HG02938 (cell line): Measurements from ENCODE around the gene AFAP1.

ENCODE experiments used
- ATAC-seq: cut with Tn5 transposase; IDR thresholded peaks from one replicate; pipeline ENCODE4 v1.9.1; 2021; ENCODE audit warnings: mild to moderate bottlenecking, moderate library complexity; ENCODE audit not compliant: unreplicated experiment

Gene AFAP1

DNA sequence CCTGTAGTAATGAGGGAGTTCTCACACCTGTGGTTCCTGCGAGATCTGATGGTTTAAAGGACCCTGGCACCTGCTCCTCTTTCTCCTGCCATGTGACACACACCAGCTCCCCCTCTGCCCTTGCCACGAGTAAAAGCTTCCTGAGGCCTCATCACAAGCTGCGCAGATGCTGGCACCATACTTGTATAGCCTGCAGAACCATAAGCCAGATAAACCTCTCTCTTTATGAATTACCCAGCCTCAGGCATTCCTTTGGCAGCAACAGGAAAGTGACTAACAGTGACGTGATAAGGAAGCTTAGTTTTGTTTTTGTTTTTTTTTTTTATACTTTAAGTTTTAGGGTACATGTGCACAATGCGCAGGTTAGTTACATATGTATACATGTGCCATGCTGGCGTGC is 130.9 kb downstream of the AFAP1 start:
- ATAC-seq: no peak

DNA sequence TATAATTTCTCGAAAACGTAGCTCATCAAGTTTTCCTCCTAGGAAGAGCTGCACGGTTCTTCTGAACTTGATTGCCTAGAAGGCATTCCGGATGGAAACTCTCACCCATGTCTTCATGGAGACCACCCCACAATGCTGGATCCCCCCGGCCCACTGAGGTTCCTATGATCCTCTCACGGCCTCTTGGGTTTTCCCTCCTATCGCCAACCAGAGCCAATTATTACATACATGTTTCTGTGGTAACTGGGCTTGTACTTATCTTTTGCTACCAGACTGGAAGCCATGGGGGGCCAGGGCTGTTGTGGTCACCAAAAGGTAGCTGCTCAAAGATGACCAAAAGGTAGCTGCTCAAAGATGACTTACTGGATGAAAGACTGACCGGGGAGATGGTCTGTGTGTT is 131.5 kb downstream of the AFAP1 start:
- ATAC-seq: no peak

DNA sequence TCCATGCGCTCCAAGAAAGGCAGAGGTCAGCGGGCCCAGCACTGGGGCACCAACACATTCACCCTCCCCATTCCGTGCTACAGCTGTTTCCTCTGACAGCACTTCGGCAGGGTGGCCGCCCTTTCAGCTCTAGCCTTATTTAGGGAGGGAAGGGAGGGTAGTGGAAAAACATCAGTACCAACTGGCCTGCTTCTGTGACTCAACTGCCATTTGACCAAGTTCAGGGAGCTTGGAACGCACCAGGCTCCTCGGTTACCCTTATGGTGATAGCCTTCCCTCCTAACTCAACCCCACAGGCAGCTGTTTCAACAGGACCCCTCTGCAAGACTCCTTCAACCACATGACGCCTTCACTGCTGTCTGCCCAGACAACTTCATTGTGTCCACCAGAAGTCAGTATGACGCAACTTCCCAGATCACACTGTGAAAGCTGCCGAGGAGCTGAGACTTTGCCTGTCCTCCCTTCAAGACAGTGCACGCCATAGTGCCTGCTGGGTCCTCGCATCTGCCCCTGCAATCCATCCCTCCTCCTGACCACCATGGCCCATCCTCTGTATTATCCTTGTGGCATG is 132.2 kb downstream of the AFAP1 start:
- no peak for ATAC-seq

DNA sequence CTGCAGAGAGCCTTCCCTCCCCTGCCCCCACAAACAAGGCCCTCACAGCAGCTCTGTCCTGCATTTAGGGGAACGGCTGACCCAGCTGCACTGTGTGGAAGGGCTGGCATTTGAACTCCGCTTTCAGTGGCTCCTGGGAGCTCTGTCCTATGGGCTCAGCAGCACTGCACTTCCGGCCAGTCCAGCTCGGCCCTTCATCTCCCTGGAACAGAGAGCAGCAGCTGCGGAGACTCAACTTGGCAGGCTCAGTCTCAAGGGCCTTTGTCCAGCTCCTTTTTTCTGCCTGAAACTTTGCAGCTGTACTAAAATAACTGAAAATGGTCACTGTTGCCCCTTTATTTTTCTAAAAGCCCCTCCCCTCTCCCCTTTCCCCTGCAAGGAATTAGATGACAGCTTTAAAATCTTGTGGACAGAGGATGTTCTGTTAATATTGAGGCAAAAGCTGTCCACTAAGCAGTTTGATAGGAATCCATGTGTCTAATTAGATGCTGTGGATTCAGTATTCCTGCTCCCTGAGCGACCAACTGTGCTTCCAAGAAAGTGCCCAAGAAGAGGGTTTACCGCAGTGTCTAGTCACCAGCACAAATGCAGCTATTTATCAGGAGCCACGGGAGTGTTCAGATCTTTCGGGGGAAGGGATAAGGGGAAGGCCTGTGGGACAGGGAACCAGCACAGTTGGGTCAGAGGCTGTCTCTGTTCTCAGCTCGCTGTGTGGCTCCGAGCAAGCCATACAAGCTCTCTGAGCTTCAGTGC is 133.1 kb downstream of the AFAP1 start:
- no peak for ATAC-seq

DNA sequence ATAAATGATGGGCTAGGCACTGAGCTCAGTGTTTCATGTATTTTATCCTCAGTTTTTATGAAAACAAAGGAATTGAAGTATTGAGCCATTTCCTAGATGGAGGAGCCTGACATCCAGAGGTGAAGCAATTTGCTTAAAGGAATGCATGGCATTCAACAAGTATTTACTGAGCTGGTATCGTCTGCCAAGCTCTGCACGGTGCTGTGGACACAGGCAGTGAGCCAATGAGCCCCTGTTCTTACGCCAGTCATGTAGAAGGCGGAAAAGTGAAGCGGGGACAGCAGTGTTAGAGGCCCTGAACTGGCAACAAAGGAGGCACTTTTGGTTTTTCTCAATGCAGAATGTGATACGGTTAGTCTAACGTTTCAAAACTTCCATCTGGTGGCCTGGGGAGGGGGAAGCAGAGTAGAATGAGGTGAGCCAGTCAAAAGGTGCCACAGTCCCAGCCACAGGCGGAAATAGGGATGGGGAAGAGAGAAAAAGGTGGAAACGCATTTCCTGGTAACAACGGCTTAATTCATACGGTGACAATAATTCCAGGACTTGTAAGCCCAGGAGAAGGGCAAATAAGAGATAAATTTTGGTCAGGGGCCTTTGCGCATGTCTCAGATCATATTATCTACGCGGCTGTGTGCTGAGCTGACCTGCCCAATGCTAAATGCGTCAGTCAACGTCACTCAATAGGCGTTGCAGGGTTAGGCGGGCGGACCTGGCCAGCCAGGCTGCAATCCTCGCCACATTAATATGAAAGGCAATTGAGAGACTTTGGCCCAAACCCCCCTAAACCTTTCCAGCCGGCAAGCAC is 133.9 kb downstream of the AFAP1 start:
- no peak for ATAC-seq

DNA sequence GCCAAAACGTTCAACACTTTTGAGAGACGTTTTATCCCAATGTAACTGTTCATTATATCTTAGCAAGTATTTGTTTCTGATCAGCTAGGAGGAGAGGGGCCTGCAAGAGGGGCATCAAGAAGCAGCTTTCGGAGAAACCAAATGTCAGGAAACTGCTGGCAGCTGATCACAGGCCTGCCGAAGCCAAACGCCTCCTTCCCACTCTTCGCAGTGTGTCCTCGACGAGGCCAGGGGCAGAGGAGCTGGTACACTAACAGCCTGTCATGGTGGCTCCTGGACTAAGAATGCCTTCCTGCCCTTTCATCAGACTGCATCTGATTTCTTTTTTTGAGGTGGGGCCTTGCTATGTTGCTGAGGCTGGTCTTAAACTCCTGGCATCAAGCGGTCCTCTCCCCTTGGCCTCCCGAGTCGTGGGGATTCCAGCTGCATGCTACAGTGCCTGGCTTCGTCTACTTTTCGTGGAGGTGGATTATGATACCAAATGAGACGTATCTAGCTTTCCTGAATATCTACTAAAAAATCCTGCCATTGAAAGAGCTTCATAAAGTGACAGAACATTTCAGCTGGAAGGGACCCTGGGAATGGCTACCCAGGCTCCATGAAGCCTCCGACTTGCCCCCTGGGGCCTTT is 134.8 kb downstream of the AFAP1 start:
- ATAC-seq: no peak

DNA sequence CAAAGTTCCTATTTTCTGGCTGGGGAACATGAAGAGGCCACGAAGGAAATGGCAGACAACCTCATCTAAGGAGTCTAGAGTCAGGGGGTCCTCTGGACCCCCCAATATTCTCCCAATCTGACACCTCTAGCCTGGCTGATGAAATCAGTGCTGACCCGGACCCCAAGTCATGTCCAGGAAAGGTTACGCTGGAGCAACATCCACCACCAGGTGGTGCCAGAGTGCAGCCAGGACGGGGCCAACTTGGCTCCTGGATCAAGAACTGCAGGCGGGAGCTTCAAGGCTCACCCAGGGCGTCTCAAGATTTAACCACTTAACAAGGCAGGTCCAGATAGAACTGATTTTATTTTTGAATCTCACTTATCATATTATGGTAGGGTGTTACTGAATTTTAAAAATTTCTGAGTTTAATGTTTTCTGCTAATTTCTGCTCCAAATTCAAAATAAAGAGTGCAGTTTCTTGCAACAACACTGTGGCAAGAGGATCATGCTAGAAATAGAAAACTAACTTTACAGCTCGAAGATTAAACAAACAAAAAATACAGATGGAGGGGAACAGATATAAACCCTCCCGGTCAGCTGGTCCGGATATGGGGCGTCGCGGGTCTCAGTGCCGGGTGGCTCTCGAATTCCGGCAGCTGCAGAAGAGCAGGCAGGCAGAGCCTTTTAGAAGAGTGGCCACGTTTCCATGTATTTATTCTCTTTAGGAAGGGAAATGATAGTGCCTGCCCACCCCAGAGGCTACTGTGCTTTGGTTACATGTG is 135.5 kb downstream of the AFAP1 start:
- no peak for ATAC-seq

DNA sequence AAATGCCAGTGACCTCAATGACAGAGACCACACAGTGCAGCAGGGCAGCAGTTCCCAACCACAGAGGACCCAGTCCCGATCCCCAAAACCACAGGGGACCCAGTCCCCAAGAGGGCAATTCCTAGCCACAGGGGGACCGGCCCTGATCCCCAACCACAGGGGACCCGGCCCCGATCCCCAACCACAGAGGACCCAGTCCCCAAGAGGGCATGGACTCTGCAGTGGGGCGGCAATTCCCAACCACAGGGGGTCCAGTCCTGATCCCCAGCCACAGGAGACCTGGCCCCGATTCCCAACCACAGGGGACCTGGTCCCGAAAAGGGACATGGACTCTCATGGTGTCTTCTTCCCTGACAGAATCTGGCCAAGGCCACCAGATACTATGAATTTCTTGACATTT is 136.3 kb downstream of the AFAP1 start:
- no peak for ATAC-seq

DNA sequence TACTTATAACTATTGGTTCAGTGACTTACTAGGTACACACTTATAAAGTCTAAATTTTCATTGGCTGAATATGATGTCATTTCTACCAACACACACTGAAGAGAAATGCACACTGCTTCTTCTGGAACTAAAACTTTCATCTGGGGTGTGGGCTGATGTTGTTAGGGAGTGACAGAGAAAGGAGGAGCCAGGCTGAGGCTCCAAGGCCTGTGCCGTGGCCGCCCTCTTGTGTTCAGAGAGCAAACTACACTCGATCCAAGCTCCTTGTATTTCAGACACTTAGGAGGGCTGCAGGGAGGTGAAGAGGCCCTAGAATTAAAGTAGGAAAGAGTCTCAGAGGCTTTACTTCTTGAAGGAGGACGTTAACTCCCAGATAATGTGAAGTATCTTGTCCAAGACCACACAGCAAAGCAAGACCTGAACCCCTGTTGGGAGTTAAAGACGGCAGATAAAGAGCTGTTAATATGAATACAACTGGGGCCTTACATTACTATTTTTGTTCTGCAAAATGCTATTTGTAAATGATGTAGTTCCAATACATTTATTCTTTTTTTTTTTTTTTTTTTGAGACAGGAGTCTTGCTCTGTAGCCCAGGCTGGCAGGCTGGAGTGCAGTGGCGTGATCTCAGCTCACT is 137.5 kb downstream of the AFAP1 start:
- peak; percentile 90 for ATAC-seq

DNA sequence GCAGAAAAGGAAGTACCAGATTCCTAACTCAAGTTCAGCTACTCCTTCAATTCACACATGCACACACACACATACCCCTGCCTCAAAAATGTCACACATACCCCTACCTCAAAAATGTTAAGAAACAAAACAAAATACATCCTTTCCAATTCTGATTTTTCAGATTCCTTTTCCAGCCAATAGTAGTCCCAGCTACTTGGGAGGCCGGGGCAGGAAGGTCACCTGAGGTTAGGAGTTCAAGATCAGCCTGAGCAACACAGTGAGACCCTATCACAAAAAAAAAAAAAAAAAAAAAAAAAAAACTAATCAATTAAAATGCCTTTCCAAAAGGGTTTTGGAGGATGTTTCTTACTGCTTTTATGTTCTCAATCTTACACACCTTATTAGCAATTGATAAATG is 138.0 kb downstream of the AFAP1 start:
- no peak for ATAC-seq

DNA sequence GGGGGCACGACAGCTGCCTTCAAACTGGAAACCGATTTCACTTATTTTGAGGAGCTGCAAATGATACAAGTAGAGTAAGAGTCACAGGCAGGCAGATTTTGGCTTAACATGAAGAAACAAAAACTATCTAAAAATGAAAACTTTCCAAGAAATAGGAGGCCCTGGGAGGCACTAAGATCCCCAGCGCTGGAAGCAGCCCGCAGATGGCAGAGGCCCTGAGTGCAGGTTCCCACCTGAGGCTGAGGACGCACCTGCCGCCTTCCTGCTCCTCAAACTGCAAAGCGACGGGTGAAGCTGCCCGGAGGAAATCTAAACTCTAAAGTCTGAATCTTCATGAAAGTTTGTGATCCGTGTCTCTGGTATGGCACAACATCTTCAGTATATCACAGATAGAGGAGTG is 138.7 kb downstream of the AFAP1 start:
- no peak for ATAC-seq

DNA sequence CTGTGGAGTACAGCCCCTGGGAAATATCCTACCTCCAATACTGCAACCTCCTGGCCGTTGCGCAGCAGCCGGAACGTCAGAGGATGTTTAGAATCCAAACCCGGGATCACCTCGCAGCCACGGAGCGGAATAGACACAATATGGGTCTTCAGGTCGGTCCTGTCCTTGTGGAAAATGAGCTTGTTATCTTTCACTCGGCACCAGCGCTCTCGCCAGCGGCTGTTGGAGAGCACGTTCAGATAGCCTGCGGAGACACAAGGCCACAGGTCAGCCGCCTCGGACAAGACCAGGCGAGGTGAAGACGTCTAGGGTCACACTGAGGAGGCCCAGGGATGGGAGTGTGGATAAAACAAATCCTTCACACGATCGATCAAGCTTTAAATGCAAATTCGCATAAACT is 139.3 kb downstream of the AFAP1 start:
- ATAC-seq: no peak

DNA sequence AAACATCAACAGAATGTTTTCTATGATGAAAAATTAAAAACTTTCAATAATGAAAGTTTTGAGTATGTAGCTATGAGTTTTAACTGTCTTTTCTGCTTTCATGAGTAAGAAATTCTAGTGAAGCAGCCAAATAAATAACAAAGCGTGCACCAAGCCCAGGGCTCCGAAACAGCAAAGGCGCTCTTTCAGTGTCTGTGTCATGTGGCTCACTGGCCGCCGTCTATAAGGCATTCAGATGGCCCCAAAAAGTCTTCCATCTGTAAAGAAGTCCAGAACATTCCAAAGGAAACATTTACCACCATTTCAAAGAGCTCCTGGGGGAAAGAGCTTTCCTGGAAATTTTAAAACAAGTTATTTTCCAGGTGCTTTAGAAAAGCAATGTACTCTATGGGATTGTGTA is 139.9 kb downstream of the AFAP1 start:
- ATAC-seq: no peak

DNA sequence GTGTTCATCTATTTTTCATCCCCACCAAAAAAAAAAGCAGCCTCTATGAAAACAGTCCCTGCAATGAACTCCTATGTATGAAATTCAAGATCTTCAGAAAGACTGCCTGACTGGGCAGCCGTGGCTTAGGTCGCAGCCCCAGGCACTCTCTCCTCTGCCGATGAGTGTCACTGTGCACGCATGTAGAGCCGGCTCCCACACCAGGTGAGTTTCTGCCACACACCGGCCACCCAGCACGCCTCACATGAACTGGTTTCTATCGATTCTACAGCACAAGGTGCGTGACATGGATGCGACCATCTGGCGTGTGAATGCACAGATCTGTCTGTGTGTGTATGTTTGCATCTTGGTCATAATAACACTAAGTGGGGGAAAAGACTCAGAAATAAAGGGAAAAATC is 140.4 kb downstream of the AFAP1 start:
- no peak for ATAC-seq

DNA sequence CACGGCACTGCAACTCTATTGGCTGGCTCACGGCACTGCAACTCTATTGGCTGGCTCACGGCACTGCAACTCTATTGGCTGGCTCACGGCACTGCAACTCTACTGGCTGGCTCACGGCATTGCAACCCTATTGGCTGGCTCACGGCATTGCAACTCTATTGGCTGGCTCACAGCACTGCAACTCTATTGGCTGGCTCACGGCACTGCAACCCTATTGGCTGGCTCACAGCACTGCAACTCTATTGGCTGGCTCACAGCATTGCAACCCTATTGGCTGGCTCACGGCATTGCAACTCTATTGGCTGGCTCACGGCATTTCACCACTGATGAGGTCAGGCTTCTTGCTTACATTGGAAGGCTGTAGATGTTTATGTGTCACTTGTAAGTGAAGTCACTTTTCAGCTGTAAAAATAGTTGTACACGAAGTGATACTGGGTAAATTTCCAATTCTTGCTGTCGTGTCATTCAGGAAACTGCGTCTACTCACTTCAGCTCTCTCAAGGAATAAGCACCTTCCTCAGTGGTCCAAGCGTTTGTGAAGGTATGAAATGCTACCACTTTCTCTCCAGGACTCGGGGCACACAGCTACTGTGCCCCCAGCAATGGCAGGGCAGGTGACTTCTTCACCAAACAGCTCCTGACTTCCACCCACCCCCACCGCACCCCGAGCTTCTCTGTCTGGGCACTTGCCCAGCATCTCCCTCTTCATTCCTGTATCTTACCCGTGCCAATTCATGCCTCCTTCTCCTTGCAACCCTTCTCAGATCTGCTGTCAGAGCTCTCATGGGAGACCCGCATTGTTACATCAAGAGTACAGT is 141.3 kb downstream of the AFAP1 start:
- ATAC-seq: no peak

DNA sequence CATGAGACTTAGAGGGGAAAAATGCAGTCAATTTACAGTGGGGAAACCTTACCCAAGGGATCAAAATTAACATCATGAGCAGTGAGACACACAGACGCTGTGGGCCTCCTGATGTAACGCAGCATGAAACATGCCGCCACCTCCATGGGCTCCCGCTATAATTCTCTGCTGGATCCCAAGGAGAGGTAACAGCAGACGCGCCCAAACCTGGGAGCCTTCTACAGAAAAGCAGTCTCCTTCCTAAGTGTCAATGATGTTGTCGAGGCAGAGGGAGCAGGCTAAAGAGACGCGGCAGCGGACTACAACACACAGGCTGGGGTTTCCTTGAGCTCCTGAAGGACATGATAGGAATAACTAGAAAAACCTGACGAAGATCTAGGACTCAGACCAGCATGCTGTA is 142.3 kb downstream of the AFAP1 start:
- no peak for ATAC-seq

DNA sequence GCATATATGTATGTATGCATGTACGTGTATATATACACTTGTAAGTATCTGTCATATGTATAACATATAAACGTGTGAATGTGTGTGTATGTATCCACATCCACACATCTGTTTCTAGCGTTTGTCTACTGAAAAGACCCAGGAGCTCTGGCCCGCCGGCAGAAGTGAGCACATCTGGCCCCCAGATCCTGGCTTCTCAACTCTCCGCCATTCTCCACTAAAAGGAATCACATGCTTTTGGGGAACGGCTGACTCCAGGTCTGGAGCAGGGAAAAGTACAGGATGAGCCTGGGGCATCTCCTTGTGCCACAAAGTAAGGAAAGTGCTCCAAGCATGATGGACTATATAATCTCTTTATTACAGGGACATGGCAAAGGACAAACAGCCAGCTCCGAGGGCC is 143.7 kb downstream of the AFAP1 start:
- ATAC-seq: no peak

DNA sequence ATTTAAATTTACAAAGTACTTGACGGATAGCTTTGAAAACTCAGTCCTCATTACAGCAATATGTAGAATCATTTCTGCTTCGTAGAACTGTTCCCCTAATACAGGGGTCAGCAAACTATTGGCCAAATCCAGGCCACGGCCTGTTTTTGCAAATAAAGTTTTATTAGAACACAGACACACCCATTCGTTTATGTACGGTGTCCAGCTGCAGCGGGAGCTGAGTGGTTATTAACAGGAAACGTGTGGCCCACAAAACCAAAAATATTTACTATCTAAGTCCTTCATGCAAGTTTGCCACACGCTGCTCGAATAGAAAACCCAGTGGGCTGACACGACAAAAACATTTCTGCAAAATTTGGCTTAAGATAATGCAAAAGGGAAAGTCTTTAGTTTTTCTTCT is 146.5 kb downstream of the AFAP1 start:
- ATAC-seq: no peak

DNA sequence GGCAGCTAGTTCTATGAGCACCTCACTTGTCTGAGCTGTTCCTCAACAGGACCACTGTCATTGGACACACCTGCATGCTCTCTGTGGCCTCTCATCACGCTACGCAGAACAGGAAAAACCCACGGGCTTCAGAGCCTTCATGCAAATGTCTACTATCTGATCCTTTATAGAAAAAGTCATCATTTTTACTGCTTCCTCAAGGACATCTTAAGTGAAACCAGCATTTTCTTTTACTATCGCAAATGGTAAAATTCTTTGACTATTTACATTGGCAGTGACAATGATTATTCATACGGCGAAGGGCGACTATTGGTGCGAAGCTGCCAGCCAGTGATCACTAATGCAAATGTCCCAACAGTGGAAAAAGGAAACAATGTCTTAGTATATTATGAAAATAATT is 147.0 kb downstream of the AFAP1 start:
- ATAC-seq: no peak

DNA sequence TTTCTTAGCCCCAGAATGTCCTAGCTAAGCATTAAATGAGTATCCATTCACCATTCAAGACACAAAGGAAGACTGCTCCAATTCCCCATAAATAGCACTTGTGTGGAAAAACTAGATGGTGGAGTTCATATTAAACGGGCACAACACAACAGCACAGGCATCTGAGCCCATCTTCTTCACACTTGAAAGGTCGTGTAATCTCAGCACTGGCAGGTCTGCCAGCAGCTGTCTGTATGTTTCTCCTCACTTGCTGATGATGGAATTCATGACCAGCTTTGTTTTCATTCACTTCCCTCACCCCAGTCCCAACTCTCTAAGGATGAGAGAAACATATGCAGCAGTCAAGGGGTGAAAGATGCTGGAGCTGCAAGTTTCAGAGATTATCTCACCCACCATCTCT is 148.7 kb downstream of the AFAP1 start:
- no peak for ATAC-seq
